NCI-H69 (cell line): ENCODE results near the gene SUPT5H.

Source experiments
- DNase-seq: peaks from one replicate; lab custom pipeline; 2025; lab: John Stamatoyannopoulos, UW

Gene SUPT5H

DNA sequence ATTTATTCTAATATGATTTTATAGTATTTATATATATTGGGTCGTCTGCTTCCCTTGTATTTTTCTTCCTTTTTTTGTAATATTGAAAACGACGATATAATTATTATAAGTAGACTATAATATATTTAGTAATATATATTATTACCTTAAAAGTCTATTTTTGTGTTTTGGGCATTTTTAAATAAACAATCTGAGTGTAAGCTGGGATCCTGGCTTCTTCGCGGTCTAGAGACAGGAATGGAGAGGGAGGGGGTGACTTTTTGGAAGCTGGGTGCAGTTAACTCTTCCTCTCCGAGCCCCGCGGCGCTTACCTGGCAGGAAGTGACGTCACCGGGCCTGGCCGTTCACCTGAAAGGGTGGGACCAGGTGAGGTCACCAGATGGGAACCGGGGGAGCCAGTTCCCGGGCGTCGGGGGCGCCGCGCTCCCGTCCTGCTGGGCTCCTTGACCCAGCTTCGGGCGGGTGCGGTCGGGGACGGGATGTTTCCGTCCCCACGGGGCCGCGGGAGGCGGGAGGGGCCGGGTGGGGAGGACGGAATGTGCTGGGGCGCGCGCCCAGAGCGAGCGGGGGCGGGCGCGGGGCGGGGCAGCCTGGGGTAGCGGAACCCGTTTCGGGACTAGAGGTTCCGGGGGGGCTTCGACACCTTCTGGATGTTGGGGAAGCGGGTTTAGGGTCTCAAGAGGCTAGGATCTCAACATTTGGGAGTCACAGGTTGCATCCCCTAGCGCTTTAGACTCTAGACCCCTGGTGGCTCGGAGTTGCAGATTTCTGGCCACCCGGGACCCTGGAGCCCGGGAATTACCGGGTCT is 36.0 kb upstream of the SUPT5H start:
- DNase-seq = peak; percentile 99

DNA sequence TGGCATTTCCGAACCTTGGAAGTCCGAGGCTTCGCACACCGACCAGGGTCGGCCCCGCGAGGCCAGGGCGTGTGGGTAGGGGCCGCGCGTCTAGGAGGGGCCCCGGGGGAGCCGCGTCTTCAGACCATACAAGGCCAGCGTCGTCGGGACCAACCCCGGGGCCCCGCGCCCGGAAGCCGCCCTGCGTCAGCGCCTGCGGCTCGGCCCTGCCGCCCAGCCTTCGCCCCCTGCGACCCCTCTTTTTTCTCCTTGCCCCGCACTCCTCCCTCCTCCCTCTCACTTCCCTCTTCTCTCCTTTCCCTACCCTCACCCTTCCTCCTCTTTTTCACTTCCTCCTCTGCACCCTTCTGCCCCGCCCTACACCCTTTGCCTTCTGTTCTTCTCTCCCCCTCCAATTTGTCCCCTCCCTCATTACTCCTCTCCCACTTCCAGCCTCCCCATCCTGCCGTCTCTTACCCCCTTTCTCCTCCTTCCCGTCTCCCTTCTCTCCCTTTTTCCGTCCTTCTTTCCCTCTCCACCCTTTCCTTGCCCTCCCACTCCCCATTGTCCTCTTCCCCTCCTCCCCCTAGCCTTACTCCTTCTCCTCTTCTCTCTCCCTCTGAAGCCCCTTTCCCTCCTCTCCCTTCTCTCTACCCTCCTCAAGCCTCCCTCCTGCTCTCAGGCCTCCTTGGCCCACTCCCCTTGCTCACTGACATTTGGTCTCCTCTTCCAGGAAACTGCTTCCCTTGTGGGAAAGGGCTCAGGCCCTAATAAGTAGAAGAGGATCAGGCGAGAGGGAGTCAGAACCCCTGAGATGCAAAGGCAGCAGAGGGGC is 35.2 kb upstream of the SUPT5H start:
- peak; percentile 85 for DNase-seq

DNA sequence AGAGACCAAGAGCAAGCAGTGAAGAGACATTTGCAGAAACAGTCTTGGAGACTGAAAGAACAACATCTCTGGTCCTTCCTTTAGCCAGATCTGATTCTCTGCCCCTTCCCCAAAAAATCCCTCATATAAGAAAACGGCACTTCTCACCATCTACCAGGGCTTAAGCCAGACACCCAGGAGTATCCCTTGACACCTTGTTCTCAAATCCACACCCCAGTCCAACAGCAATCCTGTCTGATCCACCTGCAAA is 34.6 kb upstream of the SUPT5H start:
- no peak for DNase-seq

GRCh38 chr19:39411081-39411831 is 34.1 kb upstream of the SUPT5H start:
- DNase-seq = peak; percentile 53

- DNase-seq = peak; percentile 93
Observed at GRCh38 chr19:39411832-39412099, 33.6 kb upstream of the SUPT5H start.

GRCh38 chr19:39412100-39412866 is 33.1 kb upstream of the SUPT5H start, which contains the start of gene PLEKHG2:
Gene PLEKHG2 (plus strand): TSS chr19:39412669. CDS start chr19:39414087, 1,418 bp downstream.
- DNase-seq = peak; percentile 100

DNA sequence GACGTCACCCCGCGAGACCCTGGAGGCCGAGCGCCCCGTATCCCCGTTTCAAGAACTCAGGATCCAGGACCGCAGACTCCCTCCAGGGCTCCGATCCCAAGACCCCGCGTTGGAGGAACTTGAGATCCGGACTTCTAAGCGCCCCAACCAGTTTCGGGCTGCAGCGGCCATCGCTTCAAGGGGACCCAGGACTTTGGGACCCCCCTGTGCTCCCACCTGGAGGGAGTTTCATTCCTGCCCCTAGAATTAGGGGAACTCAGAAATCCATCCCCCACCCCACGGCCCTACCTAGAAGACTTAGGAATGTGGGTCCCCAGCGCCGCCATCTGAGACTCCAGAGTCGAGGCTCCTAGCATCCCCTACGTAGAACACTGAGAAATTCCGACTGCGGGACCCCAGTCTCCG is 32.5 kb upstream of the SUPT5H start:
- DNase-seq = no peak

GRCh38 chr19:39413272-39413910 is 32.0 kb upstream of the SUPT5H start:
- DNase-seq = peak; percentile 83

DNA sequence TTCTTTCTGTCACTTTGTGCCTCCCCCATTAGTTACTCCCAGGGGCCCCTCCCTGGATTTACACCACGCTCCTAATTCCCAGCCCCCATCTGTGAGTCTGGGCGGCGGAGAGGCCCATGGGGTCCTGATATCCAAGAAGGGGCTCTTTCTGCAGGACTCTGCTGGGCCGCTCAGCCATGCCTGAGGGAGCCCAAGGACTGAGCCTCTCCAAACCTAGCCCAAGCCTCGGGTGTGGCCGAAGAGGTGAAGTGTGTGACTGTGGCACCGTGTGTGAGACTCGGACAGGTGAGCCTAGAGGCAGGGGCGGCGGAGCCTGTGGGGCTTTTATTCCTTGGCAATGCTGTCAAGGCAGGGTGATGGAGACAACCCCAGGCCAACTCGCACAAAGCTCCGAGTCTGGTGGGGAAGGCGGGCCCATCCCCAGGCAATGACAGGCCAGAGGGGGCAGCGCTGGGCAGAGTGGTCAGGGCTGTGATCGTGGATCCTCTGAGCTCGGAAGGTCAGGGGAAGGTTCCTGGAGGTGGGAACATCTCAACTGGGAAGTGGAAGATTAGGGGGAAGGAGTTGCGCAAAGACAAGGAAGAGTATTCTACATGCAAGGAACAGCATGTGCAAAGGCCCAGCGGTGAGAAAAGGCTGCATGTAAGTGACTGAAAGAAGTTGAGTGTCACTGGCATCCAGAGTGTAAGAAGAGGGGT is 31.3 kb upstream of the SUPT5H start:
- DNase-seq = no peak

GRCh38 chr19:39415111-39416046 is 30.0 kb upstream of the SUPT5H start:
- DNase-seq = no peak

DNA sequence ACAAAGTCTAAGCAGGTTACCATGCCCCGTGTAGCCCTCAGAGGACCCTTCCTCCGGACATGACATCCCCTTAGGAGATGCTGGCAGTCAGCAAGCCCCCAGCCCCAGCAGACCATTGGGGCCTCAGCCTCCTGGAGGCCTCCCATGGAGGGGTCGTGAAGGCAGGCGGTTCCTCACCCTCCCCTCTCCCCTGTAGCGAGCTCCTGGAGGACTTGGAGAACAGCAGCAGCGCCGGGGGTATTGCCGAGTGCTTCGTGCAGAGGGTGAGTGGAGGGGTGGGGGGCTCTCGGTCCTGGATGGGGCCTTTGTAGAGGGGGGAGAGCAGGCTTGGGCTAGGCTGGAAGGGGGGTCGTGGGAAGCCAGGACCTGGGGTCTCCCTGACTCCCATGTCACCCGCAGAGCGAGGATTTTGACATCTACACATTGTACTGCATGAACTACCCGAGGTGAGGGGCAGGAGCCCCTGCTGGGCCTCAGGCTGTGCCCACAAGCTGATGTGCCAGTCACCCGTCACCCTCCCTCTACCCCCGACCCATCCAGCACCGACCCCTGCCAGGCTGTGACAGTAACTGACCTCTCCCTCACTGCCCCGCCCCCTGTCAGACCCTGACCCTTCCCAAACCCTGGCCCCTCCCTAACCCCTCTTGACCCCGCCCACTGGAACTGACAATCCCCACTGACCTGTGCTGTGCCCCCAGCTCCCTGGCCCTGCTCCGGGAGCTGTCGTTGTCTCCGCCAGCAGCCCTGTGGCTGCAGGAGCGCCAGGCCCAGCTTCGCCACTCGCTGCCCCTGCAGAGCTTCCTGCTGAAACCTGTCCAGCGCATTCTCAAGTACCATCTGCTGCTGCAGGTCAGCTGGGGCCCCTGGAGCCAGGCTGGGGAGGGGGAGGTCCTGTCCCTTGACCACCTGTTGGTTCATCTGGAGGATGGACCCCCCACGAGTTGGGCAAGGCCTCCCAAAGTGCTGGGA is 28.9 kb upstream of the SUPT5H start:
- DNase-seq = peak; percentile 30

- no peak for DNase-seq
Observed at GRCh38 chr19:39417463-39418181, 27.8 kb upstream of the SUPT5H start.

GRCh38 chr19:39419003-39419402 is 26.4 kb upstream of the SUPT5H start:
- DNase-seq = no peak

- DNase-seq = no peak
Observed at GRCh38 chr19:39420769-39421168, 24.6 kb upstream of the SUPT5H start.

- no peak for DNase-seq
Observed at GRCh38 chr19:39422020-39422419, 23.4 kb upstream of the SUPT5H start.

DNA sequence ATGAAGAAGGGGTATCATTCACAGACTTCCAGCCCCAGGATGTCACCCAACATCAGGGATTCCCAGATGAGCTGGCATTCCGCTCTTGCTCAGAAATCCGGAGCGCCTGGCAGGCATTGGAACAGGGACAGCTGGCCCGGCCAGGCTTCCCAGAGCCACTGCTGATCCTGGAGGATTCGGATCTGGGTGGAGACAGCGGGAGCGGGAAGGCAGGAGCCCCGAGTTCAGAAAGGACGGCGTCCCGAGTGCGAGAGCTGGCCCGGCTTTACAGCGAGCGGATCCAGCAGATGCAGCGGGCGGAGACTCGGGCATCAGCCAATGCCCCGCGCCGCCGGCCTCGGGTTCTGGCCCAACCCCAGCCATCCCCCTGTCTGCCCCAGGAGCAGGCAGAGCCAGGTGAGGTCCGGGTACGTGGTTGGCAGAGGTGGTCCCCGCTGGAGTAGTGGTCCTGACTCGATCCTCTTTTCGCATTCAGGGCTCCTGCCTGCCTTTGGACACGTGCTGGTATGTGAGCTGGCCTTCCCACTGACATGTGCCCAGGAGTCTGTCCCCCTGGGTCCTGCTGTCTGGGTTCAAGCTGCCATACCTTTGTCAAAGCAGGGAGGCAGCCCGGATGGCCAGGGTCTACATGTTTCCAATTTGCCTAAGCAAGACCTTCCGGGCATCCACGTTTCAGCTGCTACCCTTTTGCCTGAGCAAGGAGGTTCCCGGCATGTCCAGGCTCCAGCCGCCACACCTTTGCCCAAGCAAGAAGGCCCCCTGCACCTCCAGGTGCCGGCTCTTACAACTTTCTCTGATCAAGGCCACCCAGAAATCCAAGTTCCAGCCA is 21.9 kb upstream of the SUPT5H start:
- no peak for DNase-seq

GRCh38 chr19:39424934-39425333 is 20.4 kb upstream of the SUPT5H start:
- no peak for DNase-seq
